Measurements from ENCODE around the gene FBLN5.

- TF ChIP-seq CTCF (IDR thresholded peaks at IDR 0.05) (no peak), POLR2A (IDR thresholded peaks at IDR 0.05) (no peak)
Observed at GRCh38 chr14:91901449-91902226, 45.9 kb downstream of the FBLN5 start.

Measured in sigmoid colon (tissue), 3 donors.